Femur (tissue), 1 donor: Measurements from ENCODE around the gene ZNF100.
A peak's percentile ranks its signal among the peaks of the same experiment; 100 is the strongest.
"Not testable (repeated sequence)": the region's sequence is repeated elsewhere in the genome, so short reads cannot be mapped to it uniquely, and the experiment has no call there.

ENCODE experiments used
- DNase-seq: peaks from one replicate; pipeline ENCODE4 v3.0.0-alpha.2; 2017

The ZNF100 gene

DNA sequence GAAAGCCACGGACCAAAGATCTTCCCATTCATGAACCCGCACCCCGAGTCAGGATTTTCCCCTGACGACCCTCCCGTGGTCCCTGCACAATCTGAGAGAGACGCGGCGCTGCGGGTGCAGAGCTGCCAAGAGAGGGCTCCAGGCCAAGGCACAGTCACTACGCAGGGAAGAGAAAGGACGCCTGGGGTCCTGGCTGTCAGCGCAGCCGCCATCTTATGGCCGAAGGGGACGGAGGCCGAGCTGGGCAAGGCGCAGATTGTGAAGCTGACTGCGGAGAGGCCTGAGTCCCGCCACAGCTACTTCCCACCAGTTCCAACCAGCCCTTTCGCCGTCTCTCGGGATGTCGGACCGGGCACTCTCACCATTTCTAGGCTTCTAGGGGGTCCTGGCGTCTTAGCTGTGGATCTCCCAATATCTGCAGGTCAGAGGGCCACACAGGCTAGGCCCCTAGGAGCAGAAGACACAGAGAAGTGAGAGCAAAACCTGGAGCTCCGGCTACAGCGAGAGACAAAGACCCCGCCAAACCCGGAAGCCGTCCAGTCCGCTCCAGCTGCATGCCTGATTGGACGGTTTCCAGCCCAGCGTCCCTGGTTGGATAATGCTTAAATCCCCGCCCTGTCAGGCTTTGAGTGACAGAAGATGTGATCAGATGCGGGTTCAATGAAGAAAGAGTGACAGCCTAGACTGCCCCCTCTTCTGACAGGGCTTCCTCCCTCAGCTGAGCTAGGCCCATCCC, at the start of gene ZNF100:
Gene ZNF100 (minus strand): TSS at position 515 of the 736 bp plus-strand sequence. CDS start 150 bp downstream, at position 365.
- peak; percentile 96 for DNase-seq

DNA sequence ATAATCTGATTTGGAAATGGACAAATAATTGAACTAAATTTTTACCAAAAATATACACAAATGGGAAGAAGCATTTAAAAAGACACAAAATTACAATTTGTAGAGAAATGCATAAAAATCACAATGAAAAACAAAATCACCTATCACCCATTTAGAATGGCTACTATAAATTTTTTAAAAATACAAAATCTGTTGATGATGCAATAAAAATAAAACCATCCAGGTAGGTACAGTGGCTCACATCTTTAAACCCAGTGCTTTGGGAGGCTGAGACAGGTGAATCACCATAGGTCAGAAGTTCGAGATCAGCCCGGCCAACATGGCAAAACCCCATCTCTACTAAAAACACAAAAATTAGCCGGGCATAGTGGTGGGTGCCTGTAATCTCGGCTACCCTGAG, 45.1 kb upstream of the ZNF100 start:
- no peak for DNase-seq

DNA sequence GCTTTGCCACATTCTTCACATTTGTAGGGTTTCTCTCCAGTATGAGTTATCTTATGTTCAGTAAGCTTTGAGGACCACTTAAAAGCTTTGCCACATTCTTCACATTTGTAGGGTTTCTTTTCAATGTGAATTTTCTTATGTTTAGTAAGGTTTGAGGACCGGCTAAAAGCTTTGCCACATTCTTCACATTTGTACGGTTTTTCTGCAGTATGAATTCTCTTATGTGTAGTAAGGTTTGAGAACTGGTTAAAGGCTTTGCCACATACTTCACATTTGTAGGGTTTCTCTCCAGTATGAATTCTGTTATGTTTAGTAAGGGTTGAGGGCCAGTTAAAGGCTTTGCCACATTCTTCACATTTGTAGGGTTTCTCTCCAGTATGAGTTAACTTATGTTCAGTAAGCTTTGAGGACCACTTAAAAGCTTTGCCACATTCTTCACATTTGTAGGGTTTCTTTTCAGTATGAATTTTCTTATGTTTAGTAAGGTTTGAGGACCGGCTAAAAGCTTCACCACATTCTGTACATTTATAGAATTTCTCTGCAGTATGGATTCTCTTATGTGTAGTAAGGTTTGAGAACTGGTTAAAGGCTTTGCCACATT, 41.1 kb upstream of the ZNF100 start:
- DNase-seq = not testable (repeated sequence)

DNA sequence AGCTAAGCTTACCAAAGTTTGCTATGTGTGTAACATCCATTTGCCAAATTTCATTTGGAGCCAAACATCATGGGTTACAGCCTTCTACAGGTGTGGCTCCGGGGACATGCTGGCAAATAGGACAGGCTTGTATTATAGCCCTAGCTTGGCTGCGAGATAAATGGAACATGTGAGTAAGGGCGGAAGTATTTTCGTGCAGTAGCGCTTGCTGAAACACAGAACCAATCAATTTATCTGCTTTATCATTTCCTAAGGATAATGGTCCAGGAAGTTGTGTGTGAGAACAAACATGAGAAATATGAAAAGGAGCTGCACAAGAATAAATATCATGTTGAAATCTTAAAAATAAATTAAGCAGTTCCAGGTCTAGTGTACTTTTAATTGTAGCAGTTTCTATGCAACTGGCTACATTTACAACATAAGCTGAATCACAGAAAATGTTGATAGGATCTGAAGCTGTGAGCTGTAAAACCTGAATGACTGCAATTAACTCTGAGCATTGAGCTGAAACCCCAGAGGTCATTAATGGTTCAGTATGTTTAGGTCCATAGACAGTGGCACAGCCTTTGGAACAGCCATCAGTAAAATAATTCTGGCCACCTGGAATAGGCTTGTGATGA, 22.2 kb upstream of the ZNF100 start:
- DNase-seq = no peak

DNA sequence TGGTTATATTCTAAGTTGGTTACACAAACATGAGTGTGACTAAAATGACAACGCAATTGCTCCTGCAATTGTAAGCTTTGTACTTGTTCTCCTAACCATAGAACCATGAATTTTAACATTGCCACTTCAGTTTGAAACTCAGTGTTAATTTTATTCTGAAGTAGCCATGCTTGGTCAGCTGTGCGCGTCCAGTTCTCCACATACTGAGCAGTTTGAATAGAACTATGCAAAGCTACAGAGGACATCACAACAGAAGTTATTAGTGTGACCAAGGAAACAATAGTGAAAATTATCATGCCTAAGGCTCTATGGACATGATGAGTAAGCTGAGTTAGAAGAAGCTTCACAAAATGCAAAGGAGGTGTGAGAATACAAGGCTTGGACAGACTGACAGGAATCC, 19.6 kb upstream of the ZNF100 start:
- no peak for DNase-seq

DNA sequence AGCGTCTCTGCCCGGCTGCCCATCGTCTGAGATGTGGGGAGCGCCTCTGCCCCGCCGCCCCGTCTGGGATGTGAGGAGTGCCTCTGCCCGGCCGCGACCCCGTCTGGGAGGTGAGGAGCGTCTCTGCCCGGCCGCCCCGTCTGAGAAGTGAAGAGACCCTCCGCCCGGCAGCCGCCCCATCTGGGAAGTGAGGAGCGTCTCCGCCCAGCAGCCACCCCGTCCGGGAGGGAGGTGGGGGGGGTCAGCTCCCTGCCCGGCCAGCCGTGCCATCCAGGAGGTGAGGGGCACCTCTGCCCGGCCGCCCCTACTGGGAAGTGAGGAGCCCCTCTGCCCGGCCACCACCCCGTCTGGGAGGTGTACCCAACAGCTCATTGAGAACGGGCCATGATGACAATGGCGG, 8.4 kb upstream of the ZNF100 start:
- DNase-seq = not testable (repeated sequence)

DNA sequence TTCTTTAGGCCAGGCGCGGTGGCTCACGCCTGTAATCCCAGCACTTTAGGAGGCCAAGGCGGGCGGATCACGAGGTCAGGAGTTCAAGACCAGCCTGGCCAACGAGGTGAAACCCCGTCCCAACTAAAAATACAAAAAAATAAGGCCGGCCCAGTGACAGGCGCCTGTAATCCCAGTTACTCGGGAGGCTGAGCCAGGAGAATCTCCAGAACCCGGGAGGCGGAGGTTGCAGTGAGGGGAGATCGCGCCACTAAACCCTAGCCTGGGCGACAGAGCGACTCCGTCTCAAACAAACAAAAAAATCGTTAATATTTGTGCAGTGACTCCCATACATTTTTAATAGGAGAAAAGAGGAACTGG, 694 bp downstream of the ZNF100 start:
- not testable (repeated sequence) for DNase-seq

DNA sequence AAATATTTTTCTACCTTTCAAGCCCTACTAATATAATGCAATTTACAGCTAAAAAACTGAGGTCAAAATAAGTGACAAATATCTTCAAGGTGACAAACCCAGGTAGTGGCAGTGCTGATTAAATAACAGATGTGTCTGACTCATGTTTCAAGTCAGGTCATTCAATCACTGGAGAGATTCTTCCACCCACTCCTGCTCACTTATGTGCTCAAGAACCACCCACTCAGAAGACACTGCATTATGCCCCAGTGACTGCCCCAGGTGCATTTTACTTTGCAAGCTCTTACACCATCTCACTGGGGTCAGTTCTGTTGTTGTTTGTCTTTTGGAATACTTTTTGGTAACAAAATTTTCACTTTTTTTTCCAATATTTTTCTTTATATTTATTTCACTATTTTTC, 2.2 kb downstream of the ZNF100 start:
- no peak for DNase-seq

DNA sequence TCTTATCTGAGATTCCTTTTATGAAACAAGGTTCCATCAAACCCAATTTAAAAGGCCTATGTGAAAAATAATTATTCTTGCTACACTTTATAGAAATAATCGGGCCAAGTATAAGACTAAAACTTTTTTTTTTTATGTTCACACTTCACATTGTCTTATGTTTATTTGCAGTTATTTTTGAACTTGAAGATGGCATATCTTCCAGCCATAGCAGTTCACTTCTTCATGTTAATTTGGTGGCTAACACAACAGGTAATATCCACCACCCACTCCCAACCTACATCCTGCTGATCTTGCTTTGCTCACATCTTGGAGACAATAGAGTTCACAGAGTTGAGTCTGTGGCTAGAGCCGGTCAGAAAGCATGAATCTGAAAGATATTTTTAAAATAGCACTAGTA, 5.8 kb downstream of the ZNF100 start:
- not testable (repeated sequence) for DNase-seq

DNA sequence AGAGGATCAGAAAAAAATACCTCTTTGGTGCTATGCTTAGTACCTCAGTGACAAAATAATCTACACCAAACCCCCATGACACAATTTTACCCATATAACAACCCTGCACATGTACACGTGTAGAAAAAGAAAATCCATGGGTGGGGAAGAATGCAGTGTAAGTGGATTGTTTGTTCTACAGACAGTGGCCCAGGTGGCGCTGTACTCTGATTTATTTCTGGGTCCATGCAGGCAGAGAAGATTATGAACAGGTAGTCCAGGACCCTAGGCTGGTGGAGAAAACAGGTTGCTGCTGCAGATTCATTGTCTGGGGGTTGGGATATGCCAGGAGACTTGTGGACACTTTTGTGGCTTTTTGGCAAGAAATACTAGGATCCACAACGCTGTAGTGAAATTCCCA, 9.1 kb downstream of the ZNF100 start:
- DNase-seq = no peak

DNA sequence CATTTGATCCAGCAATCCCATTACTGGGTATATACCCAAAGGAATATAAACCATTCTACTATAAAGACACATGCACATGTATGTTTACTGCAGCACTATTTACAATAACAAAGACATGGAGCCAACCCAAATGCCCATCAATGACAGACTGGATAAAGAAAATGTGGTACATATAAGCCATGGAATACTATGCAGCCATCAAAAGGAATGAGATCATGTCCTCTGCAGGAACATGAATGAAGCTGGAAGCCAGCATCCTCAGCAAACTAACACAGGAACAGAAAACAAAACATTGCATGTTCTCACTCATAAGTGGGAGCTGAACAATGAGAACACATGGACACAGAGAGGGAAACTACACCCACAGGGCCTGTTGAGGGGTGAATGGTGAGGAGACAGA, 11.8 kb downstream of the ZNF100 start:
- not testable (repeated sequence) for DNase-seq

DNA sequence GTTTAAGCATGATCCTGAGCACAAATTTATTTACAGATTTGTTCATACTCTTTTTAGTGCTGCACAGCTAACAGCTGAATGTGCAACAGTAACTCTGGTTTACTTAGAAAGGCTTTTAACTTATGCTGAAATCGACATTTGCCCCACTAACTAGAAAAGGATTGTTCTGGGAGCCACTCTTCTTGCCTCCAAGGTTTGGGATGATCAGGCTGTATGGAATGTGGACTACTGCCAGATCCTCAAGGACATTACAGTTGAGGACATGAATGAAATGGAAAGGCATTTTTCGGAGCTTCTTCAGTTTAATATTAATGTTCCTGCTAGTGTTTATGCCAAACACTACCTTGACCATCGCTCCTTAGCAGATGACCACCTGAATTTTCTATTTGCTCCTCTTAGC, 16.0 kb downstream of the ZNF100 start:
- DNase-seq = no peak

DNA sequence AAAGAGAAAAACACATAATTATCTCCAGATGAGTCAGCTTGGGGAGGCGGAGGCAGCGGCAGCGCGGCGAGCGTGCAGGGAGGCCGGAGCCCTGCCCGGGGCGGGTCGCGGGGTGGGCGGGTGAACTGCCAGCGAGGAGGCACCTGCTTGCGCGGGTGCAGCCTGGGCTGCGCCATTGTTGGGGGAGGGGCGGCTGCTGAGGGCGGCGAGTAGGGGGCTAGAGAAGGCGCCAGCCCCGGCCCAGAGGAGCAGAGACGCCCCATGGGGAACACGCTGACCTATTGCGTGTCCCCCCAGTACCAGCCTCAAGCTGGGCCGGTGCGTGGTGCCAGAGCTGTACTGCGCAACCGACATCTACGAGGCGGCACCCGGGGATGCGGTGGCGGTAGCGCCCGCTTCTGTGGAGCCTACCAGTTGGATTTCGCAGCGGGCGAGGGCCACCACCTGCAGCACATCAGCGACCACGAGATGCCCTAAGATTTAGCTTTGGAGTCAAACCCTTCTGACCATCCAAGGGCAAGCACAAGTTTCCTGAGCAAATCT, 16.7 kb downstream of the ZNF100 start:
- no peak for DNase-seq

DNA sequence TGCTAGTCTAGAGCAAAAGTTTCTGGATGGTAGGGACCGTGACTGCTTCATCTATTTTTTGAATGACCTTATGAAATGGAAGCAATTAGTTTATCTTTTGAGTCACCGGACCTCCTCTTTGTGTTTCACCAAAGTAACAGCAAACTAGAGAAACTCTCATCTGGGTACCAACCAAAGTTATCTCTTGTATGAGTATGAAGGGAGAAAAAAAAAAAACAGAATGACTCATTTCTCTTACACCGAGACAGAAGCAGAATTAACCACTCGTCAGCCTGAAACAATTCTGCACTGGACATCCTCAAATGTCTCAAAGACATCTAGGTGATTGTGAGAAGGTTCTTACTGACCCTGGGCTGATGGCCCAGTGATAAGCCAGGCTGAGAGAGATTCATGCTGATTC, 18.3 kb downstream of the ZNF100 start:
- no peak for DNase-seq

DNA sequence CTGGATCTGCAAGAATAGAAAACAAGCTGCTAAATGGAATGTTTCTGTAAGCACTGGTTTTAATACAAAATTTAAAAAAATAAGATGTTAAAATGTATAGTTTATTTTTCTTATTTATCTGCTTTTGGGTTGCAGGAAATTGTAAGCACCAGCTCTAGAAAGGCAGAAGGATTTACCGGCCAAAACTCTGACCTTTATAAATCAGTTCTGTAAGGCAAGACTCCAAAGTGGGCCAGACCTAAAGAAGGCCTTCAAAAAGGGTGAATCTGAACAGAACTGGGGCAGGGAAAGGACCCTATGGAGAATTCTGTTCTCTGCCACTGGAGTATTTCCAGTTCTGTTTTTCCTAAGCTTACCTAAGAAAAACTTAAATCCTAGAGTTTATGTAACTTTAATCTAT, 19.3 kb downstream of the ZNF100 start:
- no peak for DNase-seq

DNA sequence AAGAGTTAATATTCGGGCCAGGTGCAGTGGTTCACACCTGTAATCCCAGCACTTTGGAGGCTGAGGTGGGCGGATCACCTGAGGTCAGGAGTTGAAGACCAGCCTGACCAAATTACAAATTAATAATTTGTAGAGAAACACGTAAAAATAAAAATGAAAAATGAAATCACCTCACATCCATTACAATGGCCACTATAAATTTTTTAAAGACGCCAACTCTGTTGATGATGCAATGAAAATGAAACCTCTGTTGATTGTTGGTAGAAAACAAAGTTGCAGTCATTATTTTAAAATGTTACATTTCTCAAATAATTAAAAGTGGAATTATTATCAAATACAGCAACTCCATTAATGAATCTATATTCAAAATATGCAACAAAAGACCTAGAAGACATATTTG, 26.8 kb downstream of the ZNF100 start:
- DNase-seq = no peak

DNA sequence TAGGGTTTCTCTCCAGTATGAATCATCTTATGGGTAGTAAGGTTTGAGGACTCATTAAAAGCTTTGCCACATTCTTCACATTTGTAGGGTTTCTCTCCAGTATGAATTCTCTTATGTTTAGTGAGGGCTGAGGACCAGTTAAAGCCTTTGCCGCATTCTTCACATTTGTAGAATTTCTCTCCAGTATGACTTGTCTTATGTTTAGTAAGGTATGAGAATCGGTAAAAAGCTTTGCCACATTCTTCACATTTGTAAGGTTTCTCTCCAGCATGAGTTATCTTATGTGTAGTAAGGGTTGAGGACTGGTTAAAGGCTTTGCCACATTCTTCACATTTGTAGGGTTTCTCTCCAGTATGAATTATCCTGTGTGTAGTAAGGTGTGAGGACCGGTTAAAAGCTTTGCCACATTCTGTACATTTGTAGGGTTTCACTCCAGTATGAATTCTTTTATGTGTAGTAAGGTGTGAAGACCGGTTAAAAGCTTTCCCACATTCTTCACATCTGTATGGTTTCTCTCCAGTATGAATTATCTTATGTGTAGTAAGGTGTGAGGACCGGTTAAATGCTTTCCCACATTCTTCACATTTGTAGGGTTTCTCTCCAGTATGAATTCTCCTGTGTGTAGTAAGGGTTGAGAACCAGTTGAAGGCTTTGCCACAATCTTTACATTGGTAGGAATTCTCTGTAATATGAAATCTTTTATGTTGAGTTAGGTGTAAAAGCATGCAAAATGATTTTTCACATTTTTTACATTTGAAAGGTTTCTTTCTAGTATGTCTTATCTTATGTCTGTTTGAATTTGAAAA, 40.2 kb downstream of the ZNF100 start:
- not testable (repeated sequence) for DNase-seq

DNA sequence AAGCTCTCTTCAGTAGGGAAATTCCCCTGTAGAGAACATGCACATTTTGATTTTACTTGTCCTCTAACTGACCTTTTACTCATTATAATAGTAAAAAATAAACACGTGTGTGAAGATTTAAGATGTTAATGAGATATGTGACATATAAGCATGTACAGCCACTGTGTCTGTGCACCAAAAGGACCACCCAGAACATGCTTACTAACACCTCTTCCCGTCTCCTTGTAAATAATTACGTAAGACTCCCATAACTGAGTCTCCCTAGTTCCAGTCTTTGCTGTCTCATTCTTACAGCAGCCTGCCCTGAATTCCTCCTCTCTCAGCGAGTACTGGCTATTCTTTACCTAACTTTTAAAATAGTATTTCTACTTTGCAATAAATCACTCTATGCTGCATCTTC, 53.6 kb downstream of the ZNF100 start:
- DNase-seq = no peak

DNA sequence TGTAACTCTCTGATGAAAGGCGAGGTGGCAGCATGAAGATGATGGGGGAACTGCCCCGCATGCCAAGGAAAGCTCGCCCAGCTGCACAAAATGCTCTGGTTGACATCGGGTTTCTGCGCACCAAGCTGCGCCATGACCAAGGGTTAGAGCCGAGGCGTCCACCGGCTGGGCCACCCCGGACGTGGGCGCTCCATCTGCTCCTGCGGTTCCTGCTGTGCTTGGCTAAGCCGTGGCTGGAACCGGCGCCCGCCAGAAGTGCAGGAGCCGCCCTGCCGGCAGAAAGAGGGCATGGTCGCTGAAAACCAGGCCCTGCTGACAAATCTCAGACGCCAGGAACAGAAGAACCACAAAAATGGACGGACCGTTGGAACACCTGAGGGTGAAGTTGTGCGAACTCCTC, 57.9 kb downstream of the ZNF100 start:
- DNase-seq = no peak

DNA sequence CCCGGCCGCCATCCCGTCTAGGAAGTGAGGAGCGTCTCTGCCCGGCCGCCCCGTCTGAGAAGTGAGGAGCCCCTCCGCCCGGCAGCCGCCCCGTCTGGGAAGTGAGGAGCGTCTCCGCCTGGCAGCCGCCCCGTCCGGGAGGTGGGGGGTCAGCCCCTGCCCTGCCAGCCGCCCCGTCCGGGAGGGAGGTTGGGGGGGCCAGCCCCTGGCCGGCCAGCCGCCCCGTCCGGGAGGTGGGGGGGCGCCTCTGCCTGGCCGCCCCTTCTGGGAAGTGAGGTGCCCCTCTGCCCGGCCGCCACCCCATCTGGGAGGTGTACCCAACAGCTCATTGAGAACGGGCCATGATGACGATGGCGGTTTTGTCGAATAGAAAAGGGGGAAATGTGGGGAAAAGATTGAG, 59.5 kb downstream of the ZNF100 start:
- DNase-seq = not testable (repeated sequence)

DNA sequence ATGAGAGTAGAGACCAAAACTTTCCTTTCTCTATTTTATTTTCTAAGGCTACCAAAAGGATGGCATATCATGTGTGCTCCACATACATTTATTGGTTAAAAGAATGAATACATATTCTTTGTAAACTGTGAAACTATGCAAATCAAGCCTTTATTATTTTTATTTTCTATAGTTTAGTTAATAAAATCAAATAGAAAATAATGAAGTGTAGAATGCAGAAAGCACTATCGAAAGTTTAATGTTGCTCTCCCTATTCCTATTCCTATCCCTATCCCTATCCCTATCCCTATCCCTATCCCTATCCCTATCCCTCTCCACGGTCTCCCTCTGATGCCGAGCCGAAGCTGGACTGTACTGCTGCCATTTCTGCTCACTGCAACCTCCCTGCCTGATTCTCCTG, 60.3 kb downstream of the ZNF100 start:
- DNase-seq = no peak

DNA sequence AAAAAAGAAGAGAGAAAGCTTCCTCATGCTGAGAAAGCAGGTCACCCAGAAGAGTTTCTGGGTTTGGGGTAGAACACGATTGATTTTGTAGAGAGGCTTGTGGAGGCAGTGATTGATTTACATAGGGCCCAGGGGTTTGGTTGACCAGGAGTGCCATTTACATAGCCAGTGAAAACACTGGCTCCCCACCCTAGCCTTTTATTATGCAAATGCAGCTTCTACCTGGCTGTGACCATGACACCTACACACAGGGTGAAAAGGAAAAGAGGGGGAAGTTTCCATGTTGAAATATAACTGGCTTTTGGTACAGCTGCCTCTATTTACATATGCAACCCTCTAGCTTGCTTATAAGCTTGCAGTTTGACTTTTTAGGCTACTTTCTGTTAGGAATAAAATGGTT, 62.0 kb downstream of the ZNF100 start:
- DNase-seq = no peak

DNA sequence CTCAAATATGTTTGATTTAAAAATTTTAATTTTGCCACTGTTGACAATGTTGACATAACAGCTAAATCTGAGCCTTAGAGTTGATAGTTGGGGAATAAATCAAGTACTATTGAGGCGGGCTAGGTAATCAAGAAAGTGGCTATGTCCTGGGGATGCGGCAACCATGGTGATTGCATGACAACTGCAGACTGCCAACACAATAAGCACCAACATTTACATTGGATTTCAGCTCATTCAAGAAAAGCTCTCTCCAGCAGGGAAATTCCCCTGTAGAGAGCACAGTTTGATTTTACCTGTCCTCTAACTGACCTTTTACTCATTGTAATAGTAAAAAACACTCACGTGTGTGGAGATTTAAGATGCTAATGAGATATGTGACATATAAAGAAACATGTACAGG, 63.1 kb downstream of the ZNF100 start:
- DNase-seq = no peak
